HepG2 (cell line): Measurements from ENCODE around the gene C1orf21. TPM values are rescaled to one million over a fixed set of nuclear protein-coding genes. Genes with fewer than 3 reads are reported as not detected.

Experiments used
- ATAC-seq: fragments of 200-7000 bp; cut with Tn5 transposase; 3 replicates; pipeline ENCODE4 v1.9.1; 2020; ENCODE audit warnings: mild to moderate bottlenecking, moderate library complexity
- BruUV-seq: library from RNA; stranded (reverse); fragments of 400-500 nt; replicated peaks from 2 replicates; lab custom pipeline; 2021; lab: Mats Ljungman, UMichigan
- CTCF ChIA-PET: fragments of 300-600 bp; formaldehyde crosslinking; extraction: SDS; loops from one replicate; lab custom pipeline; 2021; ENCODE audit warnings: low total read pairs, inconsistent platforms, low intra/inter-chr PET ratio; lab: Yijun Ruan, JAX
- POLR2A ChIA-PET: fragments of 350-600 bp; sonication (Branson Sonifier 250); formaldehyde crosslinking; loops from one replicate; lab custom pipeline; 2020; ENCODE audit warnings: antibody characterized with exemption, inconsistent platforms; lab: Yijun Ruan, JAX
- DNase-seq: peaks from one replicate; pipeline ENCODE4 v3.0.0-alpha.2; 2015; ENCODE audit warnings: low spot score
- FAIRE-seq: peaks from 3 replicates; lab custom pipeline; 2011; peaks lifted over from hg19 to GRCh38; lab: Jason Lieb, UNC
- H2AFZ ChIP-seq: one replicate; pipeline ENCODE4 v1.6.1; 2011; ENCODE audit warnings: low read length, inconsistent platforms
- H3K27ac ChIP-seq: fragments of 300-600 bp; 3 replicates; pipeline ENCODE4 v1.8.0; 2011; ENCODE audit warnings: mixed run types, mild to moderate bottlenecking, mixed read lengths, low read length, inconsistent platforms; ENCODE audit not compliant: insufficient read depth; ENCODE audit errors: extremely low read length
- H3K27me3 ChIP-seq, 2 experiments: fragments of 200-600 bp in 1 of 2; 2 replicates in 1 of 2; 3 replicates in 1 of 2; pipeline versions ENCODE4 v1.6.0 to v1.8.0; 2011; ENCODE audit warnings: low read length in 2 of 2, mild to moderate bottlenecking in 2 of 2, moderate library complexity in 2 of 2, inconsistent platforms in 1 of 2; ENCODE audit not compliant: insufficient read depth in 2 of 2, control insufficient read depth in 1 of 2
- H3K36me3 ChIP-seq, 2 experiments: fragments of 200-600 bp in 1 of 2; replicated peaks in 1 of 2; 2 replicates in 1 of 2; 3 replicates in 1 of 2; pipeline versions ENCODE4 v1.5.1 to v1.8.0; 2011; ENCODE audit warnings: low read length in 2 of 2, inconsistent platforms in 1 of 2; ENCODE audit not compliant: insufficient read depth in 2 of 2, control insufficient read depth in 1 of 2
- H3K4me1 ChIP-seq: 2 replicates; pipeline ENCODE4 v1.5.1; 2012; ENCODE audit warnings: low read length, inconsistent platforms; ENCODE audit not compliant: insufficient read depth
- H3K4me2 ChIP-seq: 2 replicates; pipeline ENCODE4 v1.6.0; 2011; ENCODE audit warnings: low read depth, low read length, inconsistent platforms
- H3K4me3 ChIP-seq, 3 experiments: fragments of 200-600 bp in 1 of 3; sonication (generic), shearing (Covaris generic) in 1 of 3; replicated peaks in 1 of 3; 2 replicates each; pipeline ENCODE4 v1.5.1; 2011 to 2016; ENCODE audit warnings: low read length in 3 of 3, inconsistent platforms in 2 of 3, low read depth in 2 of 3, mild to moderate bottlenecking in 2 of 3, control low read depth in 1 of 3, mixed read lengths in 1 of 3; ENCODE audit not compliant: insufficient read depth in 1 of 3
- H3K79me2 ChIP-seq: one replicate; pipeline ENCODE4 v1.6.1; 2011; ENCODE audit warnings: low read length, inconsistent platforms; ENCODE audit not compliant: insufficient read depth
- H3K9ac ChIP-seq: 2 replicates; pipeline ENCODE4 v1.6.0; 2011; ENCODE audit warnings: mild to moderate bottlenecking, low read depth, low read length, inconsistent platforms; ENCODE audit not compliant: insufficient read depth
- H3K9me3 ChIP-seq: 2 replicates; pipeline ENCODE4 v1.5.1; 2012; ENCODE audit warnings: mild to moderate bottlenecking, low read length
- H4K20me1 ChIP-seq: 2 replicates; pipeline ENCODE4 v1.6.0; 2011; ENCODE audit warnings: inconsistent platforms, mild to moderate bottlenecking, low read length, moderate library complexity; ENCODE audit not compliant: insufficient read depth
- KDM6A ChIP-seq: IDR thresholded peaks from 2 replicates; pipeline ENCODE4 v1.6.1; 2016; ENCODE audit warnings: low read depth
- MTF1 ChIP-seq: sonication (generic); formaldehyde crosslinking; IDR thresholded peaks from 2 replicates; pipeline ENCODE4 v1.5.0; 2020; ENCODE audit warnings: missing genetic modification reagents
- NAIF1 ChIP-seq: sonication (generic); formaldehyde crosslinking; IDR thresholded peaks from 2 replicates; pipeline ENCODE4 v1.5.0; 2020; ENCODE audit warnings: mild to moderate bottlenecking, missing genetic modification reagents, borderline replicate concordance
- SSRP1 ChIP-seq: IDR thresholded peaks from 2 replicates; pipeline ENCODE4 v1.6.1; 2016; ENCODE audit warnings: control low read depth
- STAT5B ChIP-seq: sonication (generic); formaldehyde crosslinking; IDR thresholded peaks from 2 replicates; pipeline ENCODE4 v1.4.0; 2020; ENCODE audit warnings: missing genetic modification reagents
- ZNF766 ChIP-seq: sonication (generic); formaldehyde crosslinking; IDR thresholded peaks from 2 replicates; pipeline ENCODE4 v1.5.0; 2020; ENCODE audit warnings: missing genetic modification reagents, borderline replicate concordance
- ZNF816 ChIP-seq: sonication (generic); formaldehyde crosslinking; IDR thresholded peaks from 2 replicates; pipeline ENCODE4 v1.8.0; 2022; ENCODE audit warnings: missing genetic modification reagents, mild to moderate bottlenecking, borderline replicate concordance
- WGBS: methylation state at CpG from one replicate; pipeline ENCODE4 v1.1.6; 2017; ENCODE audit warnings: low lambda C conversion rate; 5-methylcytosine and 5-hydroxymethylcytosine counted together
- in situ Hi-C: cut with HindIII; loops from 2 replicates; pipeline ENCODE4 v1.10.0; 2017; ENCODE audit warnings: low pct_unique_long_range_greater_than_20kb; ENCODE audit not compliant: extremely low pct_ligation_motif_present
- intact Hi-C: fragments of 100-400 bp; cut with micrococcal nuclease; formaldehyde crosslinking; loops from one replicate; pipeline ENCODE4 v1.10.0; 2022; ENCODE audit not compliant: unreplicated experiment
- polyA plus RNA-seq, 8 experiments: library from polyadenylated mRNA; depleted of rRNA in 3 of 8; stranded (reverse) in 7 of 8; unstranded in 1 of 8; fragments of >200 nt; fragmentation: Illumina TruSeq in 4 of 8; extraction: Trizol in 4 of 8; gene quantifications; 2 replicates each; pipeline versions ENCODE4 v1.2.1 to v1.2.3, GENCODE V29; 2011 to 2016; ENCODE audit warnings: low read depth in 4 of 8, missing spikeins in 1 of 8, mixed read lengths in 1 of 8; ENCODE audit not compliant: insufficient read depth in 1 of 8
- total RNA-seq, 5 experiments: library from RNA; depleted of rRNA; stranded (reverse); fragments of >200 nt; fragmentation: Illumina TruSeq; extraction: Trizol; gene quantifications; 2 replicates each; pipeline ENCODE4 v1.2.3, GENCODE V29; 2016; ENCODE audit warnings: low read depth in 1 of 5

C1orf21 gene
- total and polyA plus RNA-seq, 2 of the 13 experiments (the other 11 are each of a cell fraction or from before 2014, with no cell fraction given) = not detected

DNA sequence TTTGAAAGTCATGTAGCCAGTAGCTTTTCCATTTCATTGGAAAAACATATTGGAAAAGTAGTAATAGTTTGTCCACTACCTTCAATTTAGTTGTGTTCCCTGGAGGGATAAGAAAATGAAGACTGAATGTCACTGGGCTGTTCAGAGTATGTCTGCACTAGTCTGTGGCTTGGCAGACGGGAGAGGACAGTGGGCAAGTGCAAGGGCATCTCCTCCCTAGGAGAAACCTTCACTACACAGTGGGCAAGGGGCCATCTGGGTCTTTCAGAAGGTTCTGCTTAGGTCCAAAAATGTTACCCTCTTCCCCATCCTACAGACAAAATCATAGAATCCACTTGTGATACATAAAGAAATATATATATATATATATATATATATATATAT is 118.1 kb downstream of the C1orf21 start:
- DNase-seq (no peak), ATAC-seq (no peak), FAIRE-seq (no peak)
- ChIA-PET CTCF (no interaction called here), POLR2A (no interaction called here)
- H3K27me3 ChIP-seq = peaks cover 0 to 15% of the 10 kb centered on the region in 2 experiments; a peak in 3 of 5 replicates
- no peak overlapping the region for H2AFZ ChIP-seq
- no peak overlapping the region for H3K9ac ChIP-seq
- no peaks in the 10 kb centered on the region for H3K79me2 ChIP-seq
- H3K27ac ChIP-seq = no peak overlapping the region
- H3K4me1 ChIP-seq = no peaks in the 10 kb centered on the region
- in situ Hi-C loops = no loop called here
- intact Hi-C loops = no loop called here
- no peak overlapping the region for H3K4me3 ChIP-seq
- H4K20me1 ChIP-seq = no peaks in the 10 kb centered on the region
- BruUV-seq = no TSS peak
- no peaks in the 10 kb centered on the region for H3K9me3 ChIP-seq
- TF ChIP-seq ZNF766 (CRISPR knock-in tag) = no peak
- no peak for TF ChIP-seq SSRP1 (CRISPR knock-in tag)
- no peak overlapping the region for H3K4me2 ChIP-seq
- 0% methylated on average over 1 of the region's 1 CpG for WGBS
- no peaks in the 10 kb centered on the region; a peak in 1 of 5 replicates for H3K36me3 ChIP-seq

- Histone ChIP-seq H3K9me3 (no peaks in the 10 kb centered on the region), H4K20me1 (no peaks in the 10 kb centered on the region), H3K36me3 (no peaks in the 10 kb centered on the region; a peak in 1 of 5 replicates), H3K27me3 (peaks cover 0 to 11% of the 10 kb centered on the region in 2 experiments; a peak in 2 of 5 replicates), H3K9ac (no peak overlapping the region), H2AFZ (no peak overlapping the region), H3K4me2 (no peak overlapping the region), H3K4me3 (no peak overlapping the region), H3K27ac (no peak overlapping the region), H3K4me1 (no peaks in the 10 kb centered on the region), H3K79me2 (no peaks in the 10 kb centered on the region)
- intact Hi-C loops = no loop called here
- ChIA-PET POLR2A (no interaction called here), CTCF (no interaction called here)
- no peak for TF ChIP-seq MTF1 (CRISPR knock-in tag)
- no peak for TF ChIP-seq NAIF1 (CRISPR knock-in tag)
- TF ChIP-seq ZNF816 = no peak
- no peak for TF ChIP-seq KDM6A (CRISPR knock-in tag)
- TF ChIP-seq STAT5B (CRISPR knock-in tag) = no peak
- BruUV-seq = no TSS peak
- FAIRE-seq (no peak), DNase-seq (no peak), ATAC-seq (no peak)
- in situ Hi-C loops = no loop called here
- WGBS = 38% methylated on average over 3 of the region's 3 CpGs
These were observed 119.7 kb downstream of the C1orf21 start for GRCh38 chr1:184506481-184506880.
